ENCODE data around the gene TUBGCP3. TPM values are rescaled to one million over a fixed set of nuclear protein-coding genes. Genes with fewer than 3 reads are reported as not detected.
"Not testable (repeated sequence)": the region's sequence is repeated elsewhere in the genome, so short reads cannot be mapped to it uniquely, and the experiment has no call there.

The TUBGCP3 gene
- total and polyA plus RNA-seq, 2 donors = 16.3 TPM

DNA sequence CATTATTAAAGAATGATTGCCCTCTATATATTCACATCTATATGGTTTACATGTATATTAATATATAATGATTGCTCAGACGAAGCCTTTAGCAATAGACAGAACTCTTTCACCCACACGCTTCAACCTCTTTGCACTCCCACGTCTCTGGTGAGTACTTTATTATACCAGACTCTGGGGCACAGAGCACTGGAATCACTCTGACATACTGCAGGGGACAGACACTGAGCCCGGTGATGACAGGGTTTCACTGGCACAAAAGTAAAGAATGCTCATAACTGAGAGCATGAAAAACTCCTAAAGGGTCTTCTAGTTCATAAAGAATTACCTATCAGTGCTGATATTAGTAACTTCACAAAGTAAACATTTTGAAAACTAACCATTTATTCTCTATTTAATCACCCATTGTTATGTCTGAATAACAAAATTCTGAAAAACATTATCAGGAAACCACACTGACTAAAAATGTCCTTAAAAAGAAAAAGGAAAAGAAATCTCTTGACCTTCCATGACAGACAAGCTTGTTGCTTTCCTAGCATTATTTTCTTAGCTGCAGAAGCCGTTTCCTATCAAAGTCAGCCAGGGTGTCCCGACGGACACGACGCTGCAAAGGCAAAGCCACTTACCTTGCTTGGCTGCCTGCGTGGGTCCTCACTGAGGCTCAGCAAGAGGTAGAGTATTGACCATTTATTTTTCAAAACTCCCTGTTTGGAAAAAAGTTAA, 29.1 kb downstream of the TUBGCP3 start:
- H3K36me3 ChIP-seq (ENCODE audit: control insufficient read depth in 2 of 2, insufficient read depth in 2 of 2, low read length in 1 of 2) = peaks cover 47 to 60% of the 10 kb centered on the region in 2 donors
- DNase-seq (ENCODE audit: low read depth in 6 of 9, low spot score in 9 of 9) = no peak
- H3K4me3 ChIP-seq (ENCODE audit: low read length in 2 of 2) = no peak overlapping the region
- 95% methylated on average over 10 of the region's 10 CpGs for WGBS
- no peaks in the 10 kb centered on the region for H3K4me1 ChIP-seq (ENCODE audit: control insufficient read depth in 2 of 2, insufficient read depth in 2 of 2, low read length in 2 of 2)
- H3K9me3 ChIP-seq (ENCODE audit: control insufficient read depth in 2 of 2, insufficient read depth in 1 of 2, low read length in 1 of 2) = no peaks in the 10 kb centered on the region
- H3K27me3 ChIP-seq (ENCODE audit: control insufficient read depth in 2 of 2, insufficient read depth in 1 of 2, low read length in 1 of 2) = no peaks in the 10 kb centered on the region
- no peak overlapping the region for H3K27ac ChIP-seq (ENCODE audit: low read depth in 1 of 2, low read length in 1 of 2)

GRCh38 chr13:112556600-112556999, 31.4 kb downstream of the TUBGCP3 start:
- Histone ChIP-seq H3K4me3 (ENCODE audit: low read length in 2 of 2) (no peak overlapping the region), H3K27ac (ENCODE audit: low read depth in 1 of 2, low read length in 1 of 2) (no peak overlapping the region), H3K9me3 (ENCODE audit: control insufficient read depth in 2 of 2, insufficient read depth in 1 of 2, low read length in 1 of 2) (no peaks in the 10 kb centered on the region), H3K36me3 (ENCODE audit: control insufficient read depth in 2 of 2, insufficient read depth in 2 of 2, low read length in 1 of 2) (peaks cover 55 to 68% of the 10 kb centered on the region in 2 donors), H3K27me3 (ENCODE audit: control insufficient read depth in 2 of 2, insufficient read depth in 1 of 2, low read length in 1 of 2) (no peaks in the 10 kb centered on the region), H3K4me1 (ENCODE audit: control insufficient read depth in 2 of 2, insufficient read depth in 2 of 2, low read length in 2 of 2) (no peaks in the 10 kb centered on the region)
- WGBS = 97% methylated on average over 5 of the region's 5 CpGs
- DNase-seq (ENCODE audit: low read depth in 6 of 9, low spot score in 9 of 9) = no peak

- Histone ChIP-seq H3K4me1 (ENCODE audit: control insufficient read depth in 2 of 2, insufficient read depth in 2 of 2, low read length in 2 of 2) (no peaks in the 10 kb centered on the region), H3K27ac (ENCODE audit: low read depth in 1 of 2, low read length in 1 of 2) (no peak overlapping the region), H3K9me3 (ENCODE audit: control insufficient read depth in 2 of 2, insufficient read depth in 1 of 2, low read length in 1 of 2) (no peaks in the 10 kb centered on the region), H3K27me3 (ENCODE audit: control insufficient read depth in 2 of 2, insufficient read depth in 1 of 2, low read length in 1 of 2) (no peaks in the 10 kb centered on the region), H3K36me3 (ENCODE audit: control insufficient read depth in 2 of 2, insufficient read depth in 2 of 2, low read length in 1 of 2) (peaks cover 65 to 69% of the 10 kb centered on the region in 2 donors), H3K4me3 (ENCODE audit: low read length in 2 of 2) (no peak overlapping the region)
- 97% methylated on average over 7 of the region's 7 CpGs for WGBS
- DNase-seq (ENCODE audit: low read depth in 6 of 9, low spot score in 9 of 9) = no peak
Observed at GRCh38 chr13:112554214-112554850, 33.6 kb downstream of the TUBGCP3 start.

DNA sequence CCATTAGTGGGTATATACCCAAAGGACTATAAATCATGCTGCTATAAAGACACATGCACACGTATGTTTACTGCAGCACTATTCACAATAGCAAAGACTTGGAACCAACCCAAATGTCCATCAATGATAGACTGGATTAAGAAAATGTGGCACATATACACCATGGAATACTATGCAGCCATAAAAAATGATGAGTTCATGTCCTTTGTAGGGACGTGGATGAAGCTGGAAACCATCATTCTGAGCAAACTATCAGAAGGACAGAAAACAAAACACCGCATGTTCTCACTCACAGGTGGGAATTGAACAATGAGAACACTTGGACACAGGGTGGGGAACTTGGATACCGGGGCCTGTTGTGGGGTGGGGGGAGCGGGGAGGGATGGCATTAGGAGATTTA, 39.0 kb downstream of the TUBGCP3 start:
- 96% methylated on average over 4 of the region's 5 CpGs for WGBS
- H3K4me3 ChIP-seq (ENCODE audit: low read length in 2 of 2); H3K4me1 ChIP-seq (ENCODE audit: control insufficient read depth in 2 of 2, insufficient read depth in 2 of 2, low read length in 2 of 2); DNase-seq (ENCODE audit: low read depth in 6 of 9, low spot score in 9 of 9); H3K9me3 ChIP-seq (ENCODE audit: control insufficient read depth in 2 of 2, insufficient read depth in 1 of 2, low read length in 1 of 2); H3K27me3 ChIP-seq (ENCODE audit: control insufficient read depth in 2 of 2, insufficient read depth in 1 of 2, low read length in 1 of 2); H3K27ac ChIP-seq (ENCODE audit: low read depth in 1 of 2, low read length in 1 of 2): not testable (repeated sequence)
- H3K36me3 ChIP-seq (ENCODE audit: control insufficient read depth in 2 of 2, insufficient read depth in 2 of 2, low read length in 1 of 2) = peaks cover 61 to 68% of the 10 kb centered on the region in 2 donors

DNA sequence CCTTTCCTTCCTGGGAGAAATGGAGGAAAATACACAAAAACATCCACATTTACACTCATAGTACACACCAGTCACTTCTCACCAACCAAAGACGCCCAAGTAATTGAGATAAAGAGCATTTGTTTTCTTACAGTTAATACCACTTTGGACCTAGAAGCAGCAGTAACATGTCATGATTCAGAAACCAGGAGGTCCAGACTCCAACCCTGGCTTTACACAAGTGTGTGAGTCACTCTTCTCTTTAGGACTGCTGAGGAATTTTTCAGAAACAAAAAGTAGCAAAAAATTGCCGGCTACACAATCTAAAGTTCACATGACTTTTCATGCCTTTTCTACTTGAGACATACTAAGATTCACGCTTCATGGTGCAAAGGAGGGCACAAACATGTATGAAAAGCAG, 42.1 kb downstream of the TUBGCP3 start:
- no peak for DNase-seq (ENCODE audit: low read depth in 6 of 9, low spot score in 9 of 9)
- WGBS = 82% methylated on average over 3 of the region's 3 CpGs
- peaks cover 41% of the 10 kb centered on the region in 2 donors for H3K36me3 ChIP-seq (ENCODE audit: control insufficient read depth in 2 of 2, insufficient read depth in 2 of 2, low read length in 1 of 2)

DNA sequence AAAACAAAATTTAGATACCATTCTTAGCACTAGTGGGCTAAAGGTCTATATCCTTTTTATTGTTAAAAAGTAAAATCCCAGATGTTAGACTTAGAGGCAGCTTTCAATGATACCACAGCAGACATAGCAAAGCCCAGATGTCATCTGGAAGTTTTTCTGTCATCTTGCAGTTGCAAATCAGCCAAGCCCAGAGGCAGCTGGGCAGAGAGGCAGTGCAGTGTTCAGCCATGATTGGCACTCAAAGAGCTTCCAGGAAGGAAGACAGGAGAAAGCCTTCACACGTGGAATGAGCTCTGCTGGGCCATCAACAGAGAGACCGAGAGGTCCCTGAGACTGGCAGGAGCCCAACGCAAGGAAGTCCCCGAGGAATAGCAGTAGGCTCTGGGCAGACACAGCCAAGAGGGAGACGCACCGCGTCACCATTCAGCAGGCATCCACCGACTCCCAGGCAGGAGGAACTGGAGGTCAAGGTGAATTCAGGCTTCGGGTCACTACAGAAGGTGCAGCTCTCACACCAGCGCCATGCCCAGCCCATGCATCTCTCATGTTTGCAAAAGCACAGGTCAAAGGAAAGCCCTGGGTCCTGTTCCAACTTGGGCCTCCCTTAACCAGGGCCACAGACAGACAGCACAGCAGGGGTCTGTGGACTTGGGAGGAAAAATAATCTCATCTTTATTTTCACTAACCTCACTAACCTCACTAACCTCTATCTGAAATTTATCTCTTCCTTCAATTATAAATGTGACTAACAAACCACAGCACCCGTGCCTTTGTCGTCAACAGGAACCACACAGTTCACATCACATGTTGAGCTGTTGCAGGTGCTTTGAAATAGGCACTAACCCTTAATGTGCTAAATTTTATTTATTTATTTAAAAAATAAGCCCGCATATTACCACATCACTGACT, 54.9 kb downstream of the TUBGCP3 start:
- H3K4me3 ChIP-seq (ENCODE audit: low read length in 2 of 2) = no peak overlapping the region
- peak in 4 of 9 donors; percentile 4 to 60 (median 16) for DNase-seq (ENCODE audit: low read depth in 6 of 9, low spot score in 9 of 9)
- 71% methylated on average over 13 of the region's 13 CpGs for WGBS

More for the DNA sequence above, 42.1 kb downstream of the TUBGCP3 start:
- Histone ChIP-seq H3K27me3 (ENCODE audit: control insufficient read depth in 2 of 2, insufficient read depth in 1 of 2, low read length in 1 of 2) (no peaks in the 10 kb centered on the region), H3K4me3 (ENCODE audit: low read length in 2 of 2) (no peak overlapping the region), H3K4me1 (ENCODE audit: control insufficient read depth in 2 of 2, insufficient read depth in 2 of 2, low read length in 2 of 2) (no peaks in the 10 kb centered on the region), H3K9me3 (ENCODE audit: control insufficient read depth in 2 of 2, insufficient read depth in 1 of 2, low read length in 1 of 2) (no peaks in the 10 kb centered on the region), H3K27ac (ENCODE audit: low read depth in 1 of 2, low read length in 1 of 2) (no peak overlapping the region)

DNA sequence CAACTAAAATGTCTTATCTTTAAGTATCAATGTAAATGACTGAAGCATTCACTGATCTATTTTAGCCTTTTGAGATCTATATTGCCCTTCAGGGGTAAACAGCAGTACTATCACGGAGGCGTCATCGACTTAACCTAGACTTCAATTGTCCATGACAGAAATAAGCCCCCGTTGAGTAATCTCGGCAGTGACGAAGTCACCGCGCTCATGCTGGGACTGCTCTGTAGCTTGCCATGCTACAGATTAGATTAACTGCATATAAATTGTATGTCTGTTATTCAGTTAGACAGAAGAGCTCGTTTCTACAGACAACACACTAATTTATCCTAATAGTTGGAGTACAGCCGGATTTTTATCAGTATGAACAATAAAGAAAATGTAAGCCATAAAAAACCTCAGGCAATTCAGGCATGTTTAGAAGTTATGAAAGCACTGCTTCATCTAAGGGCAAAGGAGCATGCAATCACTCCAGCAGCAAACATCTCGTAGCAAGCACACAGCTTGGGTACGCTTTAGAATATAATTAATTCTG, 56.6 kb downstream of the TUBGCP3 start:
- Histone ChIP-seq H3K9me3 (ENCODE audit: control insufficient read depth in 2 of 2, insufficient read depth in 1 of 2, low read length in 1 of 2) (no peaks in the 10 kb centered on the region), H3K4me3 (ENCODE audit: low read length in 2 of 2) (no peak overlapping the region), H3K36me3 (ENCODE audit: control insufficient read depth in 2 of 2, insufficient read depth in 2 of 2, low read length in 1 of 2) (peaks cover 0 to 6% of the 10 kb centered on the region in 2 donors), H3K4me1 (ENCODE audit: control insufficient read depth in 2 of 2, insufficient read depth in 2 of 2, low read length in 2 of 2) (peaks cover 3 to 5% of the 10 kb centered on the region in 2 donors), H3K27me3 (ENCODE audit: control insufficient read depth in 2 of 2, insufficient read depth in 1 of 2, low read length in 1 of 2) (no peaks in the 10 kb centered on the region), H3K27ac (ENCODE audit: low read depth in 1 of 2, low read length in 1 of 2) (no peak overlapping the region)
- DNase-seq (ENCODE audit: low read depth in 6 of 9, low spot score in 9 of 9) = no peak
- 98% methylated on average over 12 of the region's 12 CpGs for WGBS

More for the DNA sequence above, 54.9 kb downstream of the TUBGCP3 start:
- Histone ChIP-seq H3K27me3 (ENCODE audit: control insufficient read depth in 2 of 2, insufficient read depth in 1 of 2, low read length in 1 of 2) (no peaks in the 10 kb centered on the region), H3K27ac (ENCODE audit: low read depth in 1 of 2, low read length in 1 of 2) (no peak overlapping the region), H3K4me1 (ENCODE audit: control insufficient read depth in 2 of 2, insufficient read depth in 2 of 2, low read length in 2 of 2) (peaks cover 3 to 5% of the 10 kb centered on the region in 2 donors), H3K36me3 (ENCODE audit: control insufficient read depth in 2 of 2, insufficient read depth in 2 of 2, low read length in 1 of 2) (no peaks in the 10 kb centered on the region), H3K9me3 (ENCODE audit: control insufficient read depth in 2 of 2, insufficient read depth in 1 of 2, low read length in 1 of 2) (no peaks in the 10 kb centered on the region)

GRCh38 chr13:112530861-112531260, 57.1 kb downstream of the TUBGCP3 start:
- no peak for DNase-seq (ENCODE audit: low read depth in 6 of 9, low spot score in 9 of 9)
- H3K4me3 ChIP-seq (ENCODE audit: low read length in 2 of 2) = no peak overlapping the region
- H3K27me3 ChIP-seq (ENCODE audit: control insufficient read depth in 2 of 2, insufficient read depth in 1 of 2, low read length in 1 of 2) = no peaks in the 10 kb centered on the region
- H3K9me3 ChIP-seq (ENCODE audit: control insufficient read depth in 2 of 2, insufficient read depth in 1 of 2, low read length in 1 of 2) = no peaks in the 10 kb centered on the region
- peaks cover 3 to 5% of the 10 kb centered on the region in 2 donors for H3K4me1 ChIP-seq (ENCODE audit: control insufficient read depth in 2 of 2, insufficient read depth in 2 of 2, low read length in 2 of 2)
- 95% methylated on average over 2 of the region's 2 CpGs for WGBS
- H3K27ac ChIP-seq (ENCODE audit: low read depth in 1 of 2, low read length in 1 of 2) = no peak overlapping the region
- peaks cover 0 to 11% of the 10 kb centered on the region in 2 donors for H3K36me3 ChIP-seq (ENCODE audit: control insufficient read depth in 2 of 2, insufficient read depth in 2 of 2, low read length in 1 of 2)
